Subcutaneous abdominal adipose tissue (tissue), 5 donors: ENCODE measurements around the gene NOL9.

Source experiments
- H3K27ac ChIP-seq: one replicate; pipeline ENCODE4 v1.7.0; 2013; ENCODE audit warnings: low read depth, mild to moderate bottlenecking, inconsistent platforms, low read length, moderate library complexity
- H3K27me3 ChIP-seq, 5 donors: one replicate each; pipeline ENCODE4 v1.7.0; 2013; ENCODE audit warnings: low read length in 5 of 5, inconsistent platforms in 1 of 5; ENCODE audit not compliant: control insufficient read depth in 5 of 5, insufficient read depth in 4 of 5
- H3K36me3 ChIP-seq, 5 donors: one replicate each; pipeline ENCODE4 v1.7.0; 2013; ENCODE audit warnings: low read length in 5 of 5; ENCODE audit not compliant: control insufficient read depth in 5 of 5, insufficient read depth in 5 of 5
- H3K4me1 ChIP-seq, 5 donors: one replicate each; pipeline ENCODE4 v1.7.0; 2013; ENCODE audit warnings: low read length in 5 of 5, mild to moderate bottlenecking in 3 of 5, moderate library complexity in 1 of 5; ENCODE audit not compliant: control insufficient read depth in 5 of 5, insufficient read depth in 5 of 5
- H3K4me3 ChIP-seq, 5 donors: one replicate each; pipeline ENCODE4 v1.7.0; 2013; ENCODE audit warnings: low read length in 5 of 5, low read depth in 1 of 5
- H3K9ac ChIP-seq, 5 donors: one replicate each; pipeline ENCODE4 v1.7.0; 2013; ENCODE audit warnings: low read length in 5 of 5, mild to moderate bottlenecking in 4 of 5, moderate library complexity in 3 of 5
- H3K9me3 ChIP-seq, 5 donors: one replicate each; pipeline ENCODE4 v1.7.0; 2013; ENCODE audit warnings: low read length in 5 of 5; ENCODE audit not compliant: control insufficient read depth in 5 of 5
- donor health status: healthy.
- donor health status: healthy.
- donor health status: healthy.
- donor health status: healthy.
- donor health status: healthy.

The NOL9 gene

GRCh38 chr1:6485168-6486101 is 68.9 kb downstream of the NOL9 start:
- peaks cover 0 to 56% (median 37%) of the 10 kb centered on the region in 5 donors for H3K4me1 ChIP-seq
- H3K9me3 ChIP-seq, result no peaks in the 10 kb centered on the region
- peak overlapping the region in 4 of 5 donors; percentile 37 to 64 (median 58) for H3K4me3 ChIP-seq
- H3K27me3 ChIP-seq, result peaks cover 0 to 11% (median 0%) of the 10 kb centered on the region in 5 donors
- peaks cover 0 to 4% (median 3%) of the 10 kb centered on the region in 5 donors for H3K36me3 ChIP-seq
- H3K9ac ChIP-seq, result peak overlapping the region in 3 of 5 donors; percentile 47 to 59 (median 55)
- H3K27ac ChIP-seq, result no peak overlapping the region

GRCh38 chr1:6484826-6485167 is 69.5 kb downstream of the NOL9 start:
- H3K27ac ChIP-seq, result no peak overlapping the region
- no peaks in the 10 kb centered on the region for H3K9me3 ChIP-seq
- peaks cover 0 to 4% (median 3%) of the 10 kb centered on the region in 5 donors for H3K36me3 ChIP-seq
- peak overlapping the region in 4 of 5 donors; percentile 37 to 64 (median 58) for H3K4me3 ChIP-seq
- peak overlapping the region in 3 of 5 donors; percentile 47 to 57 (median 55) for H3K9ac ChIP-seq
- H3K27me3 ChIP-seq, result peaks cover 0 to 11% (median 0%) of the 10 kb centered on the region in 5 donors
- peaks cover 0 to 49% (median 32%) of the 10 kb centered on the region in 5 donors for H3K4me1 ChIP-seq

GRCh38 chr1:6483761-6484117 is 70.6 kb downstream of the NOL9 start:
- H3K9me3 ChIP-seq, result no peaks in the 10 kb centered on the region
- H3K4me3 ChIP-seq, result no peak overlapping the region
- H3K4me1 ChIP-seq, result peaks cover 0 to 39% (median 32%) of the 10 kb centered on the region in 5 donors
- peaks cover 0 to 11% (median 0%) of the 10 kb centered on the region in 5 donors for H3K27me3 ChIP-seq
- H3K27ac ChIP-seq, result no peak overlapping the region
- peaks cover 0 to 4% (median 3%) of the 10 kb centered on the region in 5 donors for H3K36me3 ChIP-seq
- H3K9ac ChIP-seq, result no peak overlapping the region

GRCh38 chr1:6483017-6483760 is 71.1 kb downstream of the NOL9 start:
- H3K27ac ChIP-seq, result no peak overlapping the region
- no peaks in the 10 kb centered on the region for H3K9me3 ChIP-seq
- H3K4me1 ChIP-seq, result peaks cover 0 to 34% (median 31%) of the 10 kb centered on the region in 5 donors
- peaks cover 0 to 11% (median 0%) of the 10 kb centered on the region in 5 donors for H3K27me3 ChIP-seq
- peaks cover 0 to 4% (median under 1%) of the 10 kb centered on the region in 5 donors for H3K36me3 ChIP-seq
- no peak overlapping the region for H3K9ac ChIP-seq
- no peak overlapping the region for H3K4me3 ChIP-seq

- Histone ChIP-seq H3K36me3 (peaks cover 0 to 12% (median 7%) of the 10 kb centered on the region in 5 donors), H3K9ac (no peak overlapping the region), H3K4me1 (peaks cover 0 to 23% (median 22%) of the 10 kb centered on the region in 5 donors), H3K9me3 (no peaks in the 10 kb centered on the region), H3K27ac (no peak overlapping the region), H3K4me3 (no peak overlapping the region), H3K27me3 (peaks cover 0 to 11% (median 0%) of the 10 kb centered on the region in 5 donors)
These were observed 72.5 kb downstream of the NOL9 start for GRCh38 chr1:6481820-6482219.

- peaks cover 0 to 40% (median 30%) of the 10 kb centered on the region in 5 donors for H3K36me3 ChIP-seq
- no peak overlapping the region for H3K9ac ChIP-seq
- no peaks in the 10 kb centered on the region for H3K4me1 ChIP-seq
- H3K27ac ChIP-seq, result no peak overlapping the region
- no peak overlapping the region for H3K4me3 ChIP-seq
- H3K27me3 ChIP-seq, result no peaks in the 10 kb centered on the region
- no peaks in the 10 kb centered on the region for H3K9me3 ChIP-seq
These were observed 77.1 kb downstream of the NOL9 start for GRCh38 chr1:6477039-6477820.

- Histone ChIP-seq H3K4me3 (no peak overlapping the region), H3K27ac (no peak overlapping the region), H3K9me3 (no peaks in the 10 kb centered on the region), H3K4me1 (no peaks in the 10 kb centered on the region), H3K9ac (no peak overlapping the region), H3K36me3 (peaks cover 0 to 47% (median 37%) of the 10 kb centered on the region in 5 donors), H3K27me3 (no peaks in the 10 kb centered on the region)
These were observed 77.8 kb downstream of the NOL9 start for GRCh38 chr1:6476483-6476882.

- H3K36me3 ChIP-seq, result peaks cover 0 to 54% (median 45%) of the 10 kb centered on the region in 5 donors
- no peak overlapping the region for H3K4me3 ChIP-seq
- no peaks in the 10 kb centered on the region for H3K27me3 ChIP-seq
- no peak overlapping the region for H3K27ac ChIP-seq
- no peaks in the 10 kb centered on the region for H3K9me3 ChIP-seq
- no peak overlapping the region for H3K9ac ChIP-seq
- H3K4me1 ChIP-seq, result no peaks in the 10 kb centered on the region
These were observed 78.8 kb downstream of the NOL9 start for GRCh38 chr1:6475381-6476133.

GRCh38 chr1:6474815-6475282 is 79.5 kb downstream of the NOL9 start:
- H3K9me3 ChIP-seq, result no peaks in the 10 kb centered on the region
- H3K27ac ChIP-seq, result no peak overlapping the region
- H3K36me3 ChIP-seq, result peaks cover 0 to 61% (median 52%) of the 10 kb centered on the region in 5 donors
- H3K9ac ChIP-seq, result no peak overlapping the region
- no peaks in the 10 kb centered on the region for H3K4me1 ChIP-seq
- no peak overlapping the region for H3K4me3 ChIP-seq
- H3K27me3 ChIP-seq, result no peaks in the 10 kb centered on the region
